NCI-H748 treated with DMSO at 0.1 percent for 48 hours (cell line): ENCODE results near the gene CDC14A.
"Not testable (repeated sequence)": the region's sequence is repeated elsewhere in the genome, so short reads cannot be mapped to it uniquely, and the experiment has no call there.

Source experiments
- DNase-seq: peaks from one replicate; lab custom pipeline; 2025; lab: John Stamatoyannopoulos, UW

CDC14A gene, protein sequence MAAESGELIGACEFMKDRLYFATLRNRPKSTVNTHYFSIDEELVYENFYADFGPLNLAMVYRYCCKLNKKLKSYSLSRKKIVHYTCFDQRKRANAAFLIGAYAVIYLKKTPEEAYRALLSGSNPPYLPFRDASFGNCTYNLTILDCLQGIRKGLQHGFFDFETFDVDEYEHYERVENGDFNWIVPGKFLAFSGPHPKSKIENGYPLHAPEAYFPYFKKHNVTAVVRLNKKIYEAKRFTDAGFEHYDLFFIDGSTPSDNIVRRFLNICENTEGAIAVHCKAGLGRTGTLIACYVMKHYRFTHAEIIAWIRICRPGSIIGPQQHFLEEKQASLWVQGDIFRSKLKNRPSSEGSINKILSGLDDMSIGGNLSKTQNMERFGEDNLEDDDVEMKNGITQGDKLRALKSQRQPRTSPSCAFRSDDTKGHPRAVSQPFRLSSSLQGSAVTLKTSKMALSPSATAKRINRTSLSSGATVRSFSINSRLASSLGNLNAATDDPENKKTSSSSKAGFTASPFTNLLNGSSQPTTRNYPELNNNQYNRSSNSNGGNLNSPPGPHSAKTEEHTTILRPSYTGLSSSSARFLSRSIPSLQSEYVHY

DNA sequence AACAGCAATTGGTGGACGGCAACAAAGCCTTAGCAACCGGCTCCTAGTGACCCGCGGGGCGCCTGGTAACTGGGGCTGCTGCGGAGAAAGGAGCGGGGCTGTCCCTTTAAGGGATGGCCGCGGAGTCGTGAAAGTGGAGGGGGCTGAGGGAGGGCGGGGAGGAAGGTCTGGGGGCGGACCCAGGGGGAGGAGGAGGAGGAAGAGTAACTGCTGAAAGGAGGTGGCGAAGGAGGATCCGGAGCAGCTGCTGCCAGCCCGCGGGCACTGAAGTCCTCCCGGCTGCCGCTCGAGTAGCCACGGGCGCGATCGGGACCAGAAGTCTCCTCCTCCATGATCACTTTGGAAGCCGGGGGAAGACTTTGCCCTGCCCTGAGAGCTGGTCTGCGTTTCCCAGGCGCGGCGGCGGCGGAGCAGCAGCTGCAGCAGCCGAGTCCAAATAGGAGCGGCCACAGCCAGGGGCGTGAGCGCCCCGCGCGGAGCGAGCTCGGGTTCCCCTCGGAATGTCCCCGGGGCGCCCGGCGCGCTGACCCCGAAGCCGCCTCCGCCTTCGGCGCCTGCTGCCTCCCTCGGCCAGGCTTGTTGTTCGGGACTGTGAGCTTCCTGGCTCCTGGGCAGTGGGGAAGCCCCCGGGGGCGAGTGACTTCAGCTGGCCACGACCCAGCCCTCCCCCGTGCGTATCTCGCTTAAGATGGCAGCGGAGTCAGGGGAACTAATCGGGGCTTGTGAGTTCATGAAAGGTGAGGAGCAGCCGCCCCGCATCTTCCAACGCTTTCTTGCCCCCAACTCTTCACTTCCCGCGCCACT lies at the start of gene CDC14A:
Gene CDC14A (plus strand): TSS at position 240 of the 804 bp plus-strand sequence. CDS start 449 bp downstream, at position 689.
- DNase-seq, result peak; percentile 93

DNA sequence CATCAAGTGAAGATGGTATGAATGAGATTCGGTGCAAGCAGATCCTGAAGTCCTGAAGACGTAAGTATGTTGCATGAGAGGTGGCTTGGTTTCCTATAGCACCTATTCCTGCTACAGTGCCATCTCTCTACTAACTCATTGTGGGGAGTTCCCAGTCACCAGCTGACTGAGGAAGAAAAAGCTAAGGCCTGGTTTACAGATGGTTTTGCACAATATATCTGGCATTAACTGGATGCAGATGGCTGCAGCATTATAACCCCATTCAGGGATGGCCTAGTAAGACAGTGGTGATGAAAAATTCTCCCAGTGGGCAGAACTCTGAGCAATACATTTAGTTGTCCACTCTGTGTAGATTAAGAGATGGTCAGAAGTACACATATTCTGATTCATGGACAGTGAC lies 49.6 kb upstream of the CDC14A start:
- no peak for DNase-seq

DNA sequence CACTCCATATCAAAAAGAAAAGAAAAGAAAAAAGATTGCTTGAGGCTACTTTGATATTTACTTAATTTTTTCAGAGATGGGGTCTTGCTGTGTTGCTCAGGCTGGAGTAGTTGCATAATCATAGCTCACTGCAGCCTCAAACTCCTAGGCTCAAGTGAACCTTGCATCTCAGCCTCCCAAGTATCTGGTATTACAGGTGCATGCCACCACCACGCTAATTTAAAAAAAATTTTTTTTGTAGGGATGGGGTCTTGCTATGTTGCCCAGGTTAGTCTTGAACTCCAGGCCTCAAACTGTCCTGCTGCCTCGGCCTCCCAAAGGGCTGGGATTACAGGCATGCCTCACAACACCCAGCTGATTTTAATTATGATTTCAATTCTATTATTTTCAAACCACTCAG lies 48.1 kb upstream of the CDC14A start:
- DNase-seq, result no peak

DNA sequence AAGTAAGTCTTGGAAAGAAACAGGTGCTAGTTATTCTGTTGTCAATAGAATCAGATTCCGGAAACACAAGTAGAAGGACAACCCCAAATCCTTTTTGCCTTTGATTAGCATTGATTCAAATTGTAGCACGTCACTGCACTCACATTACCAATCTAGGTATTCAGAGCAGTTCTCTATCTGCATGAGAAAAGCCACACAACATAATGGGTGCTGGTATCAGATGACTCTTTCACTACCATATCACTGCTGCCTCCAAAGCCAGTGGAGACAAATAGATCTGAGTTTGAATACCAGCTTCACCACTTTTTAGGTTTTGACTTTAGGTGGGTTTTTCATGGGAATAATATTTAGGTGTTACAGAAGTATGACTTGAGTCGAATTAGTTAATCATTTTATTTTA lies 47.4 kb upstream of the CDC14A start:
- DNase-seq, result no peak

DNA sequence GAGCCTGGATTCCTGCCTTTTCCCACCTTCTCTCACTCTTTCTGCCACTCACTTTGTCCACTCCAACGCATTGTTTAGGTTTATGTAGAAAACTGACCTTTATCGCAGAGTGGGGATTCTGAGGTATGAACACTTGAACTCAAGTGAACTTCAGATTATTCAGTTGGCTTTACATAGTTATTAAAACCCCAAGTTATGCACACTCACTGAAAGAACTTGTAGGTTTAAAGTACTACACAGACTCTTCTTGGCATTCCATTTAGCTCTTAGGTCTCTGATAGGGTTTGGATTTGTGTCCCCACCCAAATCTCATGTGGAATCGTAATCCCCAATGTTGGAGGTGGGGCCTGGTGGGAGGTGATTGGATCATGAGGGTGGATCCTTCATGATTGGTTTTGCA lies 46.4 kb upstream of the CDC14A start:
- DNase-seq, result no peak

DNA sequence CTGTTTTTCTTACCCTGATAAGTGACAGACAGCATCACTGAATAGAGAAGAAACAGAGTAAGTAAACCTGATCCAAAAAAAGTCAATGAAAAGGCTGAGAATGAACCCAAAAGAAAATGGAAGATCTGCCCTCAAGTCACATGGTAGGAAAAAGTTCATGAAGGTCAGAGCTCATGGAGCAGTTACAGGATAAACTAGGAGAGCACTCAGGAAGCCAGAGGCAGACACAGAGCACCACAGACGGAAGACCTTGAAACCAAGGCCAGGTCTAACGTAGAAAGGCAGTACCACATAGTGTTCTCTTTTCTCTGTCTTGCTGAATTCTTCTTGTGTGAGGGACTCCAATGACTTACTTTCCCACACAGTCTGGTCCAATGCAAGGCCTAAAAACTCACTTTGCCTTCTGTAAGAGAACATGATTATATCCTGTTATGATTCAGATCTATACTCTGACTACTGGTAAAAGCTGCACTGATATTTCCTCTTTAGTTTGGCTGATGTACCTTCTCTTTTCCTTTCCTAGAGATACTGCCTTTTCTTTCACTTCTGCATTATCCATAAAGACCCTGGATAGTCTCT lies 45.5 kb upstream of the CDC14A start:
- no peak for DNase-seq

DNA sequence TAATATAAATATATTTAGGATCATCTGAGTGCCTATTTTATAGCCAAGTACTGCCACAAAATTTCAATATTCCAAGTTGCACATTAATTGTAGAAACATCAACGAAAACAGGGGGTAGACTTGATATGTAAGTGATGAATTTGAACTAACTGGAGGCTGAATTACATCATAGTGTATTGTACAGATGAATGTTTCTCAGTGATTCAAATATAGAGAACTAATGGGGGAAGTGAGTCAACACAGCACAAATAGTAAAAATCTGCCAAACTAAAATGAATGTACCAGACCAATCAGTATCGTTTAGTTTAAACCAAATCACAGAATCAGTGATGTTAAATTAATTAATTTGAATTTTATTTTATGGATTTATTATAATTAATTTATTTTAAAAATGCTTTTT lies 43.5 kb upstream of the CDC14A start:
- no peak for DNase-seq

DNA sequence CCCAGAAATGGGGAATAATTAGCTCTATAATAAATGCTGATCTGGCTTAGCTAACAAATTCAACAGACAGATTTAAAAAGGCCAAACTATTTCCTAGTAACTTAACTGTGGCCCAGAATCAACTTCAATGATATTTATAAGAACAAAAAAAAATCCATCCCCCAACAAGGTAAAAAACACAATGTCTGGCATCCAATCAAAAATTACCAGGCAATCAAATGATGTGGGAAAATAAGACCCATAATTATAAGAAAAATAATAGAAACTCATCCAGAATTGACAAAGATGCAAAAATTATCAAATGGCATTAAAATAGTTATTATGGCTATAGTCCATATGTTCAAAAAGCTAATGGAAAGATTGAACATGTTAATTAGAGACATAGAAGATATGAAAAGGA lies 42.4 kb upstream of the CDC14A start:
- DNase-seq, result no peak

DNA sequence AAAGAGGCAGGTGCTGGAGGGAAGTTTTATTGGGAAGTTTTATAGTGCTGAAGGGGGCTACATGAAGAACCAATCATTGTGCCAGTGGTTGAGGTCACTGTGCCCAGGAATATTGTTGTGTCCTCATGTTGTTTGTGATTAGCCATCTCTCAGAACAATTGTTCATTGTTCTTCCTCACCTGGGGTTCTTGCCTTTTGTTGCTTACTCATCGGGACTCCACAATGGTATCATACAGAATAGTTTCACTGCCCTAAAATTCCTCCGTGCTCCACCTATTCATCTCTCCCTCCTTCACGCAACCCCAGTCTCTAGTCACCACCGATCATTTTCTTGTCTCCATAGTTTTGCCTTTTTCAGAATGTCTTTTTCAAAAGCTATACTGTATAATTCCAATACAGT lies 38.9 kb upstream of the CDC14A start:
- DNase-seq, result no peak

DNA sequence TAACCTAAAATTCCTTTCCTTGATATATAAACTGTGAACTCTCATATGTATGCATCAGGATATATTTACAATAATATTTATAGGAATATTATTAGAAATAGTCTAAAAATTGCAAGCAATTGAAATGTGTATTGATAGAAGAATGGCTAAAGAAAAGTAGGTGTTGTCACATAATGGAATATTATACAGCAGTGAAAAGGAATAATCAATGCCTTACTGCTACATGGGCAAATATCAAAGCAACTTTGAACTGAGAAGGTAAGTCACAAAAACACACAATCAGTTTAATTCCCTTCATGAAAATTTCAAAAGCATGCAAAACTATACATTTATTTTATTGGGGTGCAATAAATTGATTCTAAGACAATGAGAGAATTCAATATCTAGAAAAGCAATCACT lies 35.7 kb upstream of the CDC14A start:
- DNase-seq, result no peak

DNA sequence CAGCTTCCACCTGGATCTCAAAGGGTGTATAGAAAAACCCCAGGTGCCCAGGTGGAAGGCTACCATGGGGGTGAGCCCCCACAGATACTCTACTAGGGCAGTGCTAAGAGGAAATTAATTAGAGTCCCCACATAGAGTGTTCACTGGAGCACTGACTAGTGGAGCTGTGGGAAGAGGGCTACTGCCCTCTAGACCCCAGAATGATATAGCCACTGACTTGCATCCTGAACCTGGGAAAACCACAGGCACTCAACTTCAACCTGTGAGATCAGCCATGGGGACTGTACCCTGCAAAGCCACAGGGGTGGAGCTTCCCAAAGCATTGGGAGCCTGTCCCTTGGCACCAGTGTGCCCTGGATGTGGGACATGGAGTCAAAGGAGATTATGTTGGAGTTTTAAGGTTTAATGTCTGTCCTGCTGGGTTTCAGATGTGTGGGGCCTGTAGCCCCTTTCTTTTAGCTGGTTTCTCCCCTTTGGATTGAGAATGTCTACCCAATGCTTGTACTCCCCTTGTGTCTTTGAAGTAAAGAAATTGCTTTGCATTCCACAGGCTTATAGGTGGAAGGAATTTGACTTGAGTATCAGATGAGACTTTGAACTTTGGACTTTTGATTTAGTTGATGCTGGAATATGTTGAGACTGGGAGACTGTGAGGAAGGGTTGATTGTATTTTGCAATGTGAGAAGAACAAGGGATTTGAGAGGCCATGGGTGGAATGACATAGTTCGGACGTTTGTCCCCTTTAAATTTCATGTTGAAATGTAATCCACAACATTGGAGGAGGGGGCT lies 31.8 kb upstream of the CDC14A start:
- no peak for DNase-seq

DNA sequence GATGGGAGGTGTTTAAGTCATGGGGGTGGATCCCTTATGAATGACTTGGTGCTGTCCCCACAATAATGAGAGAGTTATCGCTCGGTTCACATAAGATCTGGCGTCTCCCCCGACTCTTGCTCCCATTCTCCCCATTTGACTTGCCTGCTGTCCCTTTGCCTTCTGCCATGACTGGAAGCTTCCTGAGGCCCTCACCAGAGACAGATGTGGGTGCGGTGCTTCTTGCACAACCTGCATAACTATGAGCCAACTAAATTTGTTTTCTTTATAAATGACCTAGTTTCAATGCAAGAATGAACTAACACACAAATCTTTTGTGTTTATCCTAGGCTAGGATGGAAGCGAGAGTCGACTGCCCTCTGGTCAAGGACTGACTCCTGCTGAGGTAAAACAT lies 31.2 kb upstream of the CDC14A start:
- no peak for DNase-seq

DNA sequence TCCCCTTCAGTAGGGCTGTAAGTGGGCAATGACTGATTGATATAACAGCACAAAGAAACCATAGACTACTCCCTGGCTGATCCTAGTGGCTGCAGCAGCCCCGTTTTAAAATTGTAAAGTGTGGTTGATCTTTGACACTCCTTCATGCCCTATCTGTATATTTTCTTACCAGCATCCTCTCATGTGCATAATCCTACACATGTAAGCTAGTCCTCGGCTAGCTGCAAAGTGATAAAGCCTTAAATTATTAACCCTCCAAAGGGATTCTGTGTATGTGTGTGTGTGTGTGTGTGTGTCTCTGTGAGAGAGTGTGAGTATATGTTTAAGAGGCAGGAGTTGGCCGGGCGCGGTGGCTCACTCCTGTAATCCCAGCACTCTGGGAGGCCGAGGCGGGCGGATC lies 30.8 kb upstream of the CDC14A start:
- no peak for DNase-seq

DNA sequence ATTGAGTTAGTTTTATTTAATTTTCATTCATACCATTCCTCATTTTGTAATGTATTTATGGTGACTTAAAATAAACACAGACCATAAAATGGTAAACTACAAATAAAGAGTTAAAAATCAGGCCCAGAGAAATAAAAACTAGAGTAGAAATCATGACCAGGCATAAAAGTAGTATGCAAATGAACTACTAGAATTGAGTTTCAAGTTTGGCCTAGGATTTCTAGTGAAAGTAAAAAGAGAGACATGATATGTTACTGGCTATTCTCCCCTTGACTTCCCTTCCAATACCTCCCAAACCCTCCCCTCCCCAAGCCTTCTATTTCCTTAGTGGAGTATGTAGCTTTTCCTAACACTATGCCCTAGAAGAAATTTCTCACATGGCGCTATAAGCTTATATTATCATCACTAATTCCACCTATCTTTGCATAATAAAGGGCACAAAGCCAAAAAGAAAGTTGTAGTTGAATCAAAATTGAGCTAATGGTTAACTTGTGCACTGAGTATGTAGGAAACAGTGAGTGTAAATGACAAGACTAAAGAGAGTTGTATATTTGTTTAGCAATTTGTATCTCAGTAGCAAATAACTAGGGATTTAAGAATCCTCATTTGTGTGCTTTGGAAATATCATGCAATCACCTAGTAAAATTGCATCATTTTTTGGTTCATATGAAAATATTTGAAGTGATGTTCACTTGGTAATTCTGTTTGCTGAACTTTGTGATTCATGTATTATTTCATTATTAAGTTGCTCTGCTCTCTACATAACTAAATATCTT lies 29.7 kb upstream of the CDC14A start:
- DNase-seq, result no peak

DNA sequence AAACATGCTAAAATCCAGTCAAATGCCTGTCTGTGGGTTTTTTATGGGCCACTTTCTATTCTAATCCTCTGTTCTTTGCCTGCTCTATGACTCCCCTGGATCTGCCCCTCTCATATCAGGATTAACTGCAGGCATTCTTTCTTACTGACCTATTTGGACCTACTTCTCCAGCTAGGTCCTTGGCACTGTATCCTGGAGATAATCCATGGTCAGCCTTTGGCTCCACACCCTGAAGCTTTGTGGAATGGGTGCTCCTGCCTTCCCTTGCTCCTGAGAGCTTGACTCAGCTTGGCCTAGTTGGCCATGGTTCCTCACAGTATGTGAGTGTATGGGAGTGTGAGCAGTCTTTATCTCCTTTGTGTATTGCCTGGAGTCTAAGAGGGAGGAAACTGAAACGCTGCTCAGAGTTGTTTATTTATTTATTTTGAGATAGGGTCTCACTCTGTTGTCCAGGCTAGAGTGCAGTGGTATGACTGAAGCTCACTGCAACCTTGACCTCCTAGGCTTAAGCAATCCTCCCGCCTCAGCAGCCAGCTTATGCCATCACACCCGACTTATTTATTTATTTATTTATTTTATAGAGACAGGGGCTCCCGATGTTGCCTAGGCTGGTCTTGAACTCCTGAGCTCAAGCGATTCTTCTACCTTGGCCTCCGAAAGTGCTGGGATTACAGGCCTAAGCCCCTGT lies 28.7 kb upstream of the CDC14A start:
- no peak for DNase-seq

DNA sequence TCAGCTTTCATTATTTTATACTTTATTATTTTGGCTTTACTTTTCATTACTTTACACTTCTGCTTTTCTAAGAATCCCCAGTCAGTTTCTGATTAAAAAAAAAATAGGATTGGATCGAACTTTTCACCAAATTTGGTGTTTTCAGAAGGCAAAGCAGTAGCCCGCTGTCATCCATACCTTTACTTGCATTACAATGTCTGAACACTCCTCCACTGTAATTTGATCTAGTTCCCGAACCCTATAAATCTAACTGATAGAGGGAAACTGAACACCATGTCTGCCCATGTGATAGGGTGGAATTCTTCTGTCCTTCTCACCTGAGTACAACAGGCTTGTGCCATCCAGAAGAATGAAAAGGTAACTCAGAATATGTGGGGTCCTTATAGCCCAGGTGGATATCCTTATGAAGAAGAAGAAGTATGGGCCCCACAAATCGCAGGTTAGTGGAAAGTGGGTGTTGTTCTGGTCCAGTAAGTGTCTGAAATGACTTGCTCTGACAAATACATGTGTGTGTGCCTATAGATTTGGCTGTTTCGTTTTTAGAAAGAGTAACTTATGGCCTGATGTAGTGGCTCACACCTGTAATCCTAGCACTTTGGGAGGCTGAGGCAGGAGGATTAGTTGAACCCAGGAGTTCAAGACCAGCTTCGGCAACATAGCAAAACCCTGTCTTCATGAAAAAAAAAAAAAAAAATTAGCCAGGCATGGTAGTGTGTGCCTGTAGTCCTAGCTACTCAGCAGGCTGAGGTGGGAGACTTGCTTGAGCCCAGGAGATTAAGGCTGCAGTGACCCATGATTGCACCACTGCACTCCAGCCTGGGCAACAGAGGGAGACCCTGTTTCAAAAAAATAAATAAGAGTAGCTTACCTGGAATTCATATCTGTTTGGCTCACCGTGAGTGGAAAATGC lies 26.6 kb upstream of the CDC14A start:
- DNase-seq, result peak; percentile 1

DNA sequence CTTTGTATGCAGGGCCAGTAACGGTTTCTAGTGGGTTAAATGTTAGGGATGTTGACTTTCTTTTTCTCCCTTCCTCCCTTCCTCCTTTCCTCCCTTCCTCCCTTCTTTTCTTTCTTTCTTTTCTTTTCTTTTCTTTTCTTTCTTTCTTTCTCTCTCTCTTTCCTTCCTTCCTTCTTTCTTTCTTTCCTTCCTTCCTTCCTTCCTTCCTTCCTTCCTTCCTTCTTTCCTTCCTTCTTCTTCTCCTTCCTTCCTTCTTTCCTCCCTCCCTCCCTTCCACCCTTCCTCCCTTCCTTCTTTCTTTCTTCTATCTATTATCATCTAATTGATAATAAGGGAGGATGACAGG lies 26.0 kb upstream of the CDC14A start:
- DNase-seq, result not testable (repeated sequence)

DNA sequence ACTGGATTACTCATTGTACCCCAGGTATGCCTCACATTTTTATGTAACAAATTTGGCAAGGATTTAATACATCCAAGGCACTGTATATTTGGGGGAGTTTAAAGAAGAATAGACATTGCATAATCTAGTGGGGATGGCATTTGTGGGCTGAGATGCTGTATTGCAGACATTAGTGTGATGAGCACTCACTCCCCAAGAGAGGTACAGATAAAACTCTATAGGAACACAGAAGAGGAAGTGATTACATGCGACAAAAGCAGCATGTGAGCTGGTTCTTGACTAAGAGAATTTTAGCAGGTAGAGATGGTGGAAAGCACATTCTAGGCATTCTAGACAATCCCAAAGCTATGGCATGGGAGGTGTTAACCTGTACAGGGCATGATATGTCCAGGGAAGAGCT lies 24.2 kb upstream of the CDC14A start:
- DNase-seq, result no peak

DNA sequence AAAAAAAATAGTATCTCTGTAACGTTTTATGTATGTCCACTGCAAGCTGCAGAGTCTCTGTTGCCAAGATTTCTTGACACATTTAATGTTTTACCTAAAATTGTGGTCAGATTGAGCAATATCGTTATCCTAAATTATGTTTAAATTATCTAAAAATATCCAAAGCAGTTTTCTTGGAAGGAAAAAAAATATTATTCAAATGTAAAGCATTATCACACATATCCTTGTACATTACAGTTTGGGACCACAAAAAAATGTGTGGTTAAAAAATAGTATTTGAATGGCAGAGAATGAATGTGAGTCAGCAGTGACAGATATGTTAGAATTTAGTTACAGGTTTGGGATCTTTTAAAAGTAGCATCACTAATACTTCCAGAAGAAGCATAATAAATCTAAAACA lies 21.2 kb upstream of the CDC14A start:
- not testable (repeated sequence) for DNase-seq
